Caki2 (cell line): Measurements from ENCODE around the gene NFIA. TPM values are rescaled to one million over a fixed set of nuclear protein-coding genes. Genes with fewer than 3 reads are reported as not detected.
A peak's percentile ranks its signal among the peaks of the same experiment; 100 is the strongest.

ENCODE experiments used
- DNase-seq: peaks from one replicate; pipeline ENCODE4 v3.0.0-alpha.2; 2015; ENCODE audit warnings: low read depth
- in situ Hi-C: cut with HindIII; loops from 2 replicates; pipeline ENCODE4 v1.10.0; 2016; ENCODE audit warnings: low sequenced_read_pairs, low pct_unique_long_range_greater_than_20kb, mixed read lengths
- total RNA-seq: library from RNA; depleted of rRNA; stranded (reverse); fragments of >200 nt; shearing (Covaris generic); gene quantifications from 2 replicates; pipeline ENCODE4 v1.2.3, GENCODE V29; 2014; ENCODE audit warnings: low replicate concordance

NFIA gene
- total RNA-seq, 1 experiment from 2014 or later = 8.7 TPM

GRCh38 chr1:61081144-61081685 lies 1.1 kb upstream of the NFIA start:
- in situ Hi-C loops = no loop called here
- DNase-seq = peak; percentile 23

GRCh38 chr1:61081686-61082310 lies 563 bp upstream of the NFIA start:
- peak; percentile 45 for DNase-seq
- in situ Hi-C loops = no loop called here

GRCh38 chr1:61083013-61083806 lies 849 bp downstream of the NFIA start:
- peak; percentile 35 for DNase-seq
- in situ Hi-C loops = no loop called here

GRCh38 chr1:61083807-61084440 lies 1.6 kb downstream of the NFIA start:
- peak; percentile 25 for DNase-seq
- in situ Hi-C loops = no loop called here

GRCh38 chr1:61084491-61085031 lies 2.2 kb downstream of the NFIA start:
- DNase-seq = no peak
- in situ Hi-C loops = no loop called here

GRCh38 chr1:61085206-61085982 lies 3.0 kb downstream of the NFIA start:
- in situ Hi-C loops = no loop called here
- DNase-seq = no peak

- no peak for DNase-seq
- in situ Hi-C loops = no loop called here
These were observed 3.8 kb downstream of the NFIA start for GRCh38 chr1:61085983-61086644.

- in situ Hi-C loops = no loop called here
These were observed 5.2 kb downstream of the NFIA start for GRCh38 chr1:61087571-61087970.

GRCh38 chr1:61088163-61088974 lies 6.0 kb downstream of the NFIA start:
- no peak for DNase-seq
- in situ Hi-C loops = no loop called here

More at GRCh38 chr1:61087571-61087970, 5.2 kb downstream of the NFIA start:
- no peak for DNase-seq

- DNase-seq = no peak
- in situ Hi-C loops = no loop called here
These were observed 7.0 kb downstream of the NFIA start for GRCh38 chr1:61089338-61089737.

GRCh38 chr1:61089741-61090140 lies 7.4 kb downstream of the NFIA start:
- no peak for DNase-seq
- in situ Hi-C loops = no loop called here

GRCh38 chr1:61090546-61091202 lies 8.3 kb downstream of the NFIA start:
- in situ Hi-C loops = no loop called here
- no peak for DNase-seq

GRCh38 chr1:61091455-61091854 lies 9.1 kb downstream of the NFIA start:
- in situ Hi-C loops = no loop called here

GRCh38 chr1:61092642-61093041 lies 10.3 kb downstream of the NFIA start:
- no peak for DNase-seq
- in situ Hi-C loops = no loop called here

More at GRCh38 chr1:61091455-61091854, 9.1 kb downstream of the NFIA start:
- DNase-seq = no peak

GRCh38 chr1:61093525-61094137 lies 11.3 kb downstream of the NFIA start:
- in situ Hi-C loops = no loop called here
- DNase-seq = no peak
